Right ventricle myocardium superior (tissue), 1 donor: ENCODE results near the gene MRPS34. TPM values are rescaled to one million over a fixed set of nuclear protein-coding genes. Genes with fewer than 3 reads are reported as not detected.

Experiments
- microRNA-seq: library from miRNA; unstranded; fragments of <30 nt; microRNA quantifications from one replicate; pipeline ENCODE4 v1.2.0, GENCODE V29; 2020
- total RNA-seq: library from RNA; stranded (reverse); fragmentation: NEBNext Ultra II Directional; extraction: Animal tissue kit (Norgen Biotek cat#: 25700); gene quantifications from one replicate; pipeline ENCODE4 v1.2.1, GENCODE V29; 2021
- donor health status: DM: no; HTN: yes; CAD: no; lungs with severe emphysema.

MRPS34 gene
- total RNA-seq, 1 donor from 2014 or later, result 91.8 TPM

Small RNA genes lying within 50 kb of the gene (microRNA-seq; reads per million reads assigned to microRNA genes)
- not detected for gene MIR3177

Other genes starting within 250 kb of the MRPS34 start
- gene TMEM204, start 239.5 kb downstream of the MRPS34 start, total RNA-seq, result 28.9 TPM
- 8.4 TPM for gene IFT140, start 161.1 kb downstream of the MRPS34 start, total RNA-seq
- 10.0 TPM for gene CRAMP1, start 160.8 kb downstream of the MRPS34 start, total RNA-seq
- 30.6 TPM for gene JPT2, start 94.9 kb downstream of the MRPS34 start, total RNA-seq
- gene MAPK8IP3, start 66.9 kb downstream of the MRPS34 start, total RNA-seq, result 61.4 TPM
- gene NME3, start 1.6 kb downstream of the MRPS34 start, total RNA-seq, result 33.6 TPM
- gene EME2, start 324 bp downstream of the MRPS34 start, total RNA-seq, result 7.1 TPM
- gene SPSB3, start 9.4 kb upstream of the MRPS34 start, total RNA-seq, result 37.5 TPM
- gene NUBP2, start 9.8 kb upstream of the MRPS34 start, total RNA-seq, result 34.8 TPM
- 0.11 TPM for gene IGFALS, start 20.6 kb upstream of the MRPS34 start, total RNA-seq
- 163 TPM for gene HAGH, start 53.7 kb upstream of the MRPS34 start, total RNA-seq
- 31.0 TPM for gene FAHD1, start 54.1 kb upstream of the MRPS34 start, total RNA-seq
- not detected for gene MEIOB, start 99.0 kb upstream of the MRPS34 start, total RNA-seq
- gene HS3ST6, start 145.3 kb upstream of the MRPS34 start, total RNA-seq, result not detected
- 22.8 TPM for gene MSRB1, start 170.1 kb upstream of the MRPS34 start, total RNA-seq
- 304 TPM for gene RPL3L, start 181.6 kb upstream of the MRPS34 start, total RNA-seq
- gene NDUFB10, start 186.4 kb upstream of the MRPS34 start, total RNA-seq, result 723 TPM
- gene RPS2, start 191.7 kb upstream of the MRPS34 start, total RNA-seq, result 770 TPM
- gene RNF151, start 193.7 kb upstream of the MRPS34 start, total RNA-seq, result not detected
- gene TBL3, start 198.9 kb upstream of the MRPS34 start, total RNA-seq, result 20.3 TPM
- gene NOXO1, start 208.3 kb upstream of the MRPS34 start, total RNA-seq, result not detected
- 28.3 TPM for gene GFER, start 211.1 kb upstream of the MRPS34 start, total RNA-seq
- 0.32 TPM for gene SYNGR3, start 216.8 kb upstream of the MRPS34 start, total RNA-seq
- 17.2 TPM for gene ZNF598, start 236.7 kb upstream of the MRPS34 start, total RNA-seq
- not detected for gene NPW, start 246.7 kb upstream of the MRPS34 start, total RNA-seq